ENCODE results near the gene SPSB4.
"Not testable (repeated sequence)": the region's sequence is repeated elsewhere in the genome, so short reads cannot be mapped to it uniquely, and the experiment has no call there.

Gene SPSB4

GRCh38 chr3:141116721-141117120 lies 65.6 kb downstream of the SPSB4 start:
- no peak for DNase-seq (ENCODE audit: low spot score)

GRCh38 chr3:141117982-141118381 lies 66.8 kb downstream of the SPSB4 start:
- not testable (repeated sequence) for DNase-seq (ENCODE audit: low spot score)

GRCh38 chr3:141122455-141123030 lies 71.4 kb downstream of the SPSB4 start:
- DNase-seq (ENCODE audit: low spot score): no peak

GRCh38 chr3:141123677-141124410 lies 72.7 kb downstream of the SPSB4 start:
- no peak for DNase-seq (ENCODE audit: low spot score)

GRCh38 chr3:141124715-141125114 lies 73.6 kb downstream of the SPSB4 start:
- no peak for DNase-seq (ENCODE audit: low spot score)

- no peak for DNase-seq (ENCODE audit: low spot score)
Observed at GRCh38 chr3:141125351-141125750, 74.2 kb downstream of the SPSB4 start.

- DNase-seq (ENCODE audit: low spot score): no peak
Observed at GRCh38 chr3:141126661-141127343, 75.7 kb downstream of the SPSB4 start.

GRCh38 chr3:141127344-141128125 lies 76.4 kb downstream of the SPSB4 start:
- DNase-seq (ENCODE audit: low spot score): no peak

- no peak for DNase-seq (ENCODE audit: low spot score)
Observed at GRCh38 chr3:141128126-141128777, 77.1 kb downstream of the SPSB4 start.

- DNase-seq (ENCODE audit: low spot score): no peak
Observed at GRCh38 chr3:141129049-141129448, 77.9 kb downstream of the SPSB4 start.

GRCh38 chr3:141129541-141130011 lies 78.4 kb downstream of the SPSB4 start:
- DNase-seq (ENCODE audit: low spot score): no peak

GRCh38 chr3:141143517-141143916 lies 92.4 kb downstream of the SPSB4 start:
- no peak for DNase-seq (ENCODE audit: low spot score)

GRCh38 chr3:141146979-141147470 lies 95.9 kb downstream of the SPSB4 start:
- DNase-seq (ENCODE audit: low spot score): no peak

GRCh38 chr3:141147657-141148056 lies 96.5 kb downstream of the SPSB4 start:
- DNase-seq (ENCODE audit: low spot score): no peak

- no peak for DNase-seq (ENCODE audit: low spot score)
Observed at GRCh38 chr3:141148169-141148568, 97.0 kb downstream of the SPSB4 start.

GRCh38 chr3:141148770-141149169 lies 97.6 kb downstream of the SPSB4 start:
- DNase-seq (ENCODE audit: low spot score): no peak

GRCh38 chr3:141150081-141150830 lies 99.1 kb downstream of the SPSB4 start:
- DNase-seq (ENCODE audit: low spot score): no peak

GRCh38 chr3:141150931-141151330 lies 99.8 kb downstream of the SPSB4 start:
- DNase-seq (ENCODE audit: low spot score): no peak

GRCh38 chr3:141151439-141151838 lies 100.3 kb downstream of the SPSB4 start:
- DNase-seq (ENCODE audit: low spot score): no peak

GRCh38 chr3:141152130-141152529 lies 101.0 kb downstream of the SPSB4 start:
- no peak for DNase-seq (ENCODE audit: low spot score)

All from CD4-positive, alpha-beta T cell treated with Interleukin-15 for 4 hours (primary cell).